Astrocyte (in vitro differentiated cells and primary cell): ENCODE data around the gene QSOX2. TPM values are rescaled to one million over a fixed set of nuclear protein-coding genes. Genes with fewer than 3 reads are reported as not detected.

Experiments used
- DNase-seq: peaks from one replicate; pipeline ENCODE4 v3.0.0-alpha.2; 2010; ENCODE audit warnings: low read depth
- FAIRE-seq: peaks from 2 replicates; lab custom pipeline; 2011; peaks lifted over from hg19 to GRCh38; lab: Jason Lieb, UNC
- H2AFZ ChIP-seq: 2 replicates; pipeline ENCODE4 v1.6.0; 2012; ENCODE audit warnings: low read depth, low read length, inconsistent platforms
- H3K27ac ChIP-seq: 2 replicates; pipeline ENCODE4 v1.5.1; 2011; ENCODE audit warnings: low read depth, low read length, inconsistent platforms
- H3K27me3 ChIP-seq: 2 replicates; pipeline ENCODE4 v1.6.0; 2011; ENCODE audit warnings: low read length, inconsistent platforms; ENCODE audit not compliant: insufficient read depth
- H3K36me3 ChIP-seq: 2 replicates; pipeline ENCODE4 v1.5.1; 2011; ENCODE audit warnings: low read length, inconsistent platforms; ENCODE audit not compliant: insufficient read depth
- H3K4me1 ChIP-seq: 2 replicates; pipeline ENCODE4 v1.5.1; 2011; ENCODE audit warnings: low read length, inconsistent platforms; ENCODE audit not compliant: insufficient read depth
- H3K4me2 ChIP-seq: 2 replicates; pipeline ENCODE4 v1.6.0; 2012; ENCODE audit warnings: low read length, inconsistent platforms
- H3K4me3 ChIP-seq: 2 replicates; pipeline ENCODE4 v1.5.1; 2011; ENCODE audit warnings: low read depth, mild to moderate bottlenecking, low read length, inconsistent platforms; ENCODE audit not compliant: insufficient read depth
- H3K79me2 ChIP-seq: 2 replicates; pipeline ENCODE4 v1.6.0; 2012; ENCODE audit warnings: mild to moderate bottlenecking, low read length, inconsistent platforms; ENCODE audit not compliant: insufficient read depth
- H3K9ac ChIP-seq: 2 replicates; pipeline ENCODE4 v1.6.0; 2012; ENCODE audit warnings: mild to moderate bottlenecking, low read length, inconsistent platforms
- H3K9me3 ChIP-seq: 2 replicates; pipeline ENCODE4 v1.5.1; 2012; ENCODE audit warnings: low read depth, mild to moderate bottlenecking, low read length, inconsistent platforms; ENCODE audit not compliant: insufficient read depth
- H4K20me1 ChIP-seq: 2 replicates; pipeline ENCODE4 v1.6.0; 2012; ENCODE audit warnings: low read length, inconsistent platforms; ENCODE audit not compliant: insufficient read depth
- H3K27ac Mint-ChIP-seq: one replicate; pipeline ENCODE4 v1.8.0; 2021; ENCODE audit warnings: mild to moderate bottlenecking, mixed read lengths; ENCODE audit not compliant: unreplicated experiment
- H3K27me3 Mint-ChIP-seq: one replicate; pipeline ENCODE4 v1.8.0; 2021; ENCODE audit warnings: low read depth, mixed read lengths; ENCODE audit not compliant: unreplicated experiment
- H3K36me3 Mint-ChIP-seq: one replicate; pipeline ENCODE4 v1.8.0; 2021; ENCODE audit warnings: low read depth, mixed read lengths; ENCODE audit not compliant: unreplicated experiment
- H3K4me1 Mint-ChIP-seq: one replicate; pipeline ENCODE4 v1.8.0; 2021; ENCODE audit warnings: low read depth, mixed read lengths; ENCODE audit not compliant: unreplicated experiment
- H3K4me3 Mint-ChIP-seq: one replicate; pipeline ENCODE4 v1.8.0; 2021; ENCODE audit warnings: mild to moderate bottlenecking, moderate library complexity, mixed read lengths; ENCODE audit not compliant: unreplicated experiment
- H3K9me3 Mint-ChIP-seq: one replicate; pipeline ENCODE4 v1.8.0; 2021; ENCODE audit warnings: mild to moderate bottlenecking, mixed read lengths; ENCODE audit not compliant: unreplicated experiment
- CTCF ChIP-seq: IDR thresholded peaks from 2 replicates; pipeline ENCODE4 v1.5.1; 2011; ENCODE audit warnings: low read depth, mild to moderate bottlenecking, inconsistent platforms, low read length, moderate library complexity; ENCODE audit not compliant: insufficient read depth
- EZH2 ChIP-seq: IDR thresholded peaks from 2 replicates; pipeline ENCODE4 v1.6.1; 2012; ENCODE audit warnings: mild to moderate bottlenecking, low read length, inconsistent platforms; ENCODE audit not compliant: insufficient read depth
- total RNA-seq: library from RNA; stranded (reverse); gene quantifications from 2 replicates; pipeline ENCODE4 v1.2.1, GENCODE V29; 2021

Gene QSOX2
- total RNA-seq, 1 donor from 2014 or later = 20.4 TPM

- Histone ChIP-seq H3K4me3 (no peak overlapping the region), H3K4me1 (peaks cover 9% of the 10 kb centered on the region), H4K20me1 (no peaks in the 10 kb centered on the region), H3K36me3 (no peaks in the 10 kb centered on the region), H3K9ac (no peak overlapping the region), H3K79me2 (no peaks in the 10 kb centered on the region), H3K27me3 (peaks cover 2% of the 10 kb centered on the region), H3K9me3 (no peaks in the 10 kb centered on the region), H3K4me2 (no peak overlapping the region), H2AFZ (no peak overlapping the region), H3K27ac (no peak overlapping the region)
- DNase-seq (no peak), FAIRE-seq (no peak)
- Mint-ChIP-seq H3K27me3 (peaks cover 13% of the 10 kb centered on the region), H3K36me3 (no peaks in the 10 kb centered on the region), H3K4me3 (no peak overlapping the region), H3K9me3 (no peaks in the 10 kb centered on the region), H3K4me1 (peaks cover 3% of the 10 kb centered on the region), H3K27ac (no peak overlapping the region)
- TF ChIP-seq CTCF = no peak
- no peak for TF ChIP-seq EZH2
Observed at GRCh38 chr9:136257381-136258298, 12.0 kb upstream of the QSOX2 start.

- FAIRE-seq (no peak), DNase-seq (no peak)
- Histone ChIP-seq H3K9ac (no peak overlapping the region), H3K9me3 (no peaks in the 10 kb centered on the region), H3K4me2 (no peak overlapping the region), H4K20me1 (no peaks in the 10 kb centered on the region), H3K4me1 (peaks cover 9% of the 10 kb centered on the region), H3K27me3 (peaks cover 2% of the 10 kb centered on the region), H2AFZ (no peak overlapping the region), H3K36me3 (no peaks in the 10 kb centered on the region), H3K79me2 (no peaks in the 10 kb centered on the region), H3K27ac (no peak overlapping the region), H3K4me3 (no peak overlapping the region)
- Mint-ChIP-seq H3K9me3 (no peaks in the 10 kb centered on the region), H3K27me3 (peaks cover 13% of the 10 kb centered on the region), H3K4me1 (peaks cover 3% of the 10 kb centered on the region), H3K4me3 (no peak overlapping the region), H3K27ac (no peak overlapping the region), H3K36me3 (no peaks in the 10 kb centered on the region)
- TF ChIP-seq EZH2 = no peak
- TF ChIP-seq CTCF = no peak
Observed at GRCh38 chr9:136255896-136256890, 10.6 kb upstream of the QSOX2 start.
